ENCODE measurements around the gene ERC2. TPM values are rescaled to one million over a fixed set of nuclear protein-coding genes. Genes with fewer than 3 reads are reported as not detected.

ERC2 gene
- total and polyA plus RNA-seq, 2 donors (not counting 3 experiments of a cell fraction or from before 2014, with no cell fraction given) = 5.6 to 15.5 TPM

DNA sequence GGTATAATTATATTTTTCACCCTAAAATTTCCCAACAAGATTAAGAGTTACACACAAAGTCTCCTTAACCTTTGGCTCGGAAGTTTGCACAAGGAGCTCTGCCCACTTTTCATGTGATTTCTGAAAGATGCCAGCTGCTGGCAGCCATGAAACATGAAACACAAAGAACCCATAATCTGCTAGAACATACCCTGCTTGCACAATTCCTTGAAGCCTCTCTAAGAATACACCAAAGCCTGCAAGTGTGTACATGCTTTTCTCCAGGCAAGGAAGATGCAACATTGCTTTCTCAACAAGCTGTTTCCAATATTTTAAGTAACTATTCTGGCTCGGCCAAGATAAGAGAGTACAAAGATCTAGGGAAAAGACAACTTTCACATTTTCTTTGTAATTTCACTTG is 799.1 kb downstream of the ERC2 start:
- ChIA-PET CTCF (no interaction called here), POLR2A (no interaction called here)
- Histone ChIP-seq H3K4me3 (replicated peaks in 1 of 3; ENCODE audit: insufficient read depth in 1 of 3, low read depth in 1 of 3, low read length in 3 of 3) (no peak overlapping the region), H3K4me2 (ENCODE audit: insufficient read depth, low read length) (no peak overlapping the region), H3K27me3 (ENCODE audit: control insufficient read depth in 2 of 2, insufficient read depth in 2 of 2, low read length in 2 of 2) (no peaks in the 10 kb centered on the region), H2AFZ (ENCODE audit: low read depth, low read length) (no peak overlapping the region), H3K4me1 (ENCODE audit: control insufficient read depth, extremely low read depth, insufficient read depth, low read length) (no peaks in the 10 kb centered on the region), H3K36me3 (ENCODE audit: control insufficient read depth in 2 of 2, extremely low read depth in 1 of 2, insufficient read depth in 2 of 2, low read length in 2 of 2) (no peaks in the 10 kb centered on the region), H3K9me3 (replicated peaks; ENCODE audit: control insufficient read depth, insufficient read depth, low read length) (no peaks in the 10 kb centered on the region), H3K27ac (ENCODE audit: insufficient read depth, low read depth, low read length) (no peak overlapping the region), H3K9ac (replicated peaks; ENCODE audit: extremely low read depth, insufficient read depth, low read length) (no peak overlapping the region), H3K79me2 (ENCODE audit: control insufficient read depth, insufficient read depth, low read length) (no peaks in the 10 kb centered on the region), H4K20me1 (replicated peaks; ENCODE audit: control insufficient read depth, extremely low read depth, insufficient read depth, low read length) (no peaks in the 10 kb centered on the region), H3K9me1 (replicated peaks; ENCODE audit: control insufficient read depth, extremely low read depth, insufficient read depth, low read length) (no peaks in the 10 kb centered on the region)
- no TSS peak for BruUV-seq (replicated peaks)
- intact Hi-C loops (cut with micrococcal nuclease) (no loop called here), dilution Hi-C loops (cut with MboI; ENCODE audit: extremely low pct_ligation_motif_present, low sequenced_read_pairs) (no loop called here)
- TF ChIP-seq POLR2AphosphoS5 (IDR thresholded peaks at IDR 0.05; ENCODE audit: insufficient read depth, low read depth, low read length) = no peak
- TF ChIP-seq FOS (IDR thresholded peaks at IDR 0.05; ENCODE audit: borderline replicate concordance, insufficient read depth, low read length) = no peak
- TF ChIP-seq, protein P1, sequence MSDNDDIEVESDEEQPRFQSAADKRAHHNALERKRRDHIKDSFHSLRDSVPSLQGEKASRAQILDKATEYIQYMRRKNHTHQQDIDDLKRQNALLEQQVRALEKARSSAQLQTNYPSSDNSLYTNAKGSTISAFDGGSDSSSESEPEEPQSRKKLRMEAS (IDR thresholded peaks at IDR 0.05; ENCODE audit: insufficient read depth, insufficient read length) = no peak
- no peak for TF ChIP-seq EZH2 (IDR thresholded peaks at IDR 0.05; ENCODE audit: borderline replicate concordance, low read depth, low read length, severe bottlenecking)
- TF ChIP-seq POLR2A (IDR thresholded peaks at IDR 0.05; ENCODE audit: low read depth, low read length) = no peak
- TF ChIP-seq JUN (IDR thresholded peaks at IDR 0.05; ENCODE audit: borderline replicate concordance, insufficient read depth, insufficient read length, low read depth) = no peak
- no peak for TF ChIP-seq MYC (IDR thresholded peaks at IDR 0.05; ENCODE audit: low read depth, low read length)
- TF ChIP-seq GATA2 (IDR thresholded peaks at IDR 0.05; ENCODE audit: insufficient read depth, insufficient read length, low read depth, low read length) = no peak
- TF ChIP-seq, protein P2, sequence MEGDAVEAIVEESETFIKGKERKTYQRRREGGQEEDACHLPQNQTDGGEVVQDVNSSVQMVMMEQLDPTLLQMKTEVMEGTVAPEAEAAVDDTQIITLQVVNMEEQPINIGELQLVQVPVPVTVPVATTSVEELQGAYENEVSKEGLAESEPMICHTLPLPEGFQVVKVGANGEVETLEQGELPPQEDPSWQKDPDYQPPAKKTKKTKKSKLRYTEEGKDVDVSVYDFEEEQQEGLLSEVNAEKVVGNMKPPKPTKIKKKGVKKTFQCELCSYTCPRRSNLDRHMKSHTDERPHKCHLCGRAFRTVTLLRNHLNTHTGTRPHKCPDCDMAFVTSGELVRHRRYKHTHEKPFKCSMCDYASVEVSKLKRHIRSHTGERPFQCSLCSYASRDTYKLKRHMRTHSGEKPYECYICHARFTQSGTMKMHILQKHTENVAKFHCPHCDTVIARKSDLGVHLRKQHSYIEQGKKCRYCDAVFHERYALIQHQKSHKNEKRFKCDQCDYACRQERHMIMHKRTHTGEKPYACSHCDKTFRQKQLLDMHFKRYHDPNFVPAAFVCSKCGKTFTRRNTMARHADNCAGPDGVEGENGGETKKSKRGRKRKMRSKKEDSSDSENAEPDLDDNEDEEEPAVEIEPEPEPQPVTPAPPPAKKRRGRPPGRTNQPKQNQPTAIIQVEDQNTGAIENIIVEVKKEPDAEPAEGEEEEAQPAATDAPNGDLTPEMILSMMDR (IDR thresholded peaks at IDR 0.05; ENCODE audit: extremely low read depth in 1 of 2, insufficient read depth in 1 of 2, low read depth in 1 of 2, low read length in 2 of 2) = no peak
- no peak for DNase-seq (ENCODE audit: low read depth, low spot score)
- FAIRE-seq = no peak
